ENCODE measurements around the gene DNAH7. TPM values are rescaled to one million over a fixed set of nuclear protein-coding genes. Genes with fewer than 3 reads are reported as not detected.

DNAH7 gene
- total RNA-seq, 2 donors from 2014 or later: 1.1 to 1.5 TPM

DNA sequence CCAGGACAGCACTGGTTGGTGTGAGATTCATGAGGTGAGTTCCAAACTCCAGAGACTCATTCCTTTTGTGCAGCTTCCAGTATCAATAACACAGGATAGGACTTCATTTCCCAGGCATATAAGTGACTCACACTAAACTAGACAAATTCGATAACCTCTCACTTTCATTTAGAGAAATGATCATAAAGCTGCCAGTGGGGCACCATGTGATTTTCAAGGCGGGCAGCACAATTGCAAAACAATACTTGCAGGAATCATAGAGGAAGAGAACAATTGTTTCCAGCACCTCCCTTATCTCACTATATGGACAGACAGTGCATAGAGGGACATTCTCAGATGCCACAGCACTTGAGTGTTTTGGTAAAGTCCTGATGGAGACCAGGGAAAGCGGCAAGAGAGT is 31.3 kb upstream of the DNAH7 start:
- Mint-ChIP-seq H3K27ac (no peak overlapping the region), H3K36me3 (ENCODE audit: low read depth) (no peaks in the 10 kb centered on the region), H3K4me1 (peaks cover 5% of the 10 kb centered on the region), H3K27me3 (ENCODE audit: insufficient read depth) (no peaks in the 10 kb centered on the region), H3K4me3 (no peak overlapping the region), H3K9me3 (peaks cover 1% of the 10 kb centered on the region)
- Histone ChIP-seq H3K27ac (ENCODE audit: low read depth, low read length) (no peak overlapping the region), H3K9me3 (ENCODE audit: control insufficient read depth, low read length) (no peaks in the 10 kb centered on the region), H3K27me3 (ENCODE audit: control insufficient read depth, insufficient read depth, low read length, poor library complexity, severe bottlenecking) (no peaks in the 10 kb centered on the region), H3K36me3 (ENCODE audit: control insufficient read depth, insufficient read depth, low read length) (no peaks in the 10 kb centered on the region), H3K4me1 (ENCODE audit: control insufficient read depth, insufficient read depth, low read length) (no peaks in the 10 kb centered on the region), H3K4me3 (ENCODE audit: low read length) (no peak overlapping the region), H3K9ac (ENCODE audit: extremely low read depth, low read length, poor library complexity, severe bottlenecking) (no peak overlapping the region)
- 90 to 94% methylated on average over 2 to 3 of the region's 3 CpGs for WGBS, 2 experiments (ENCODE audit: insufficient coverage in 1 of 2, insufficient read length in 1 of 2)
- no peak for DNase-seq
- TF ChIP-seq, protein P1, sequence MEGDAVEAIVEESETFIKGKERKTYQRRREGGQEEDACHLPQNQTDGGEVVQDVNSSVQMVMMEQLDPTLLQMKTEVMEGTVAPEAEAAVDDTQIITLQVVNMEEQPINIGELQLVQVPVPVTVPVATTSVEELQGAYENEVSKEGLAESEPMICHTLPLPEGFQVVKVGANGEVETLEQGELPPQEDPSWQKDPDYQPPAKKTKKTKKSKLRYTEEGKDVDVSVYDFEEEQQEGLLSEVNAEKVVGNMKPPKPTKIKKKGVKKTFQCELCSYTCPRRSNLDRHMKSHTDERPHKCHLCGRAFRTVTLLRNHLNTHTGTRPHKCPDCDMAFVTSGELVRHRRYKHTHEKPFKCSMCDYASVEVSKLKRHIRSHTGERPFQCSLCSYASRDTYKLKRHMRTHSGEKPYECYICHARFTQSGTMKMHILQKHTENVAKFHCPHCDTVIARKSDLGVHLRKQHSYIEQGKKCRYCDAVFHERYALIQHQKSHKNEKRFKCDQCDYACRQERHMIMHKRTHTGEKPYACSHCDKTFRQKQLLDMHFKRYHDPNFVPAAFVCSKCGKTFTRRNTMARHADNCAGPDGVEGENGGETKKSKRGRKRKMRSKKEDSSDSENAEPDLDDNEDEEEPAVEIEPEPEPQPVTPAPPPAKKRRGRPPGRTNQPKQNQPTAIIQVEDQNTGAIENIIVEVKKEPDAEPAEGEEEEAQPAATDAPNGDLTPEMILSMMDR (conservative IDR thresholded peaks at IDR 0.05): no peak

DNA sequence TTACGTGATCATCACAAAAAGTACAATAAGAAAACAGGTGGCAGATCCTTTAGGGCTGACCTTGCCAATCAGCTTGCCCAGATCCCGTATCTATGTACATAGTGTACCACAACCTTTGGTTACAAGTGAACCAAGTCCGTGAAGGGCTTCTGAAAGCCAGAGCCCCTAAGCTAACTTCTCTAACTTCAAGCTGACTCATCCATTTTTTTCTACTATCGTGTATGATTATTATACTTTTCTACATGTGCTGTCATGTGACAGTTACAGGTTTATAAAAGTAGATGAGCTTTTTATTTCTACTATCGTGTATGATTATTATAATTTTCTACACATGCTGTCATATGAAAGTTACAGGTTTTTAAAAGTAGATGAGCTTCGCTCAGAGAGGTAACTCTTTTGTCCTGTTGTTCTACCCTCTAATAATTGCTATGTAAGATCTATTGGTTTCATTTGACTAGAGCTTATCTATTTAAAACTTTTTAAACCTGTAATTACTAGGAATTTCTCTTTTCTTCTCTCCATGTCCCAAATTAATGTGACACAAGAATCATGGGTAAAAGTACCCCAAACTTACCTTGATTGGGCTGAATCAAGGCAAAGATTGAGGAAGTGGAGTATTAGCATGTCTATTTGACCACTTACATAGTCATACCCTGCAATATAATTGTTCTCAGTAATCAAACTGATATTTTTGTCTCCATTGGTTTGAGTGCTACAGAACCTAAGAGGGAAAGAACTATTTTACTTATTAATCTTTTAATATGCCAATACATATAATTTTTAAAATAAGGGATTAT is 29.4 kb upstream of the DNAH7 start:
- H3K4me1 Mint-ChIP-seq: peaks cover 5% of the 10 kb centered on the region
- H3K27ac Mint-ChIP-seq: no peak overlapping the region
- H3K36me3 ChIP-seq (ENCODE audit: control insufficient read depth, insufficient read depth, low read length): no peaks in the 10 kb centered on the region
- peaks cover 17% of the 10 kb centered on the region for H3K9me3 Mint-ChIP-seq
- H3K4me3 Mint-ChIP-seq: no peak overlapping the region
- no peak overlapping the region for H3K9ac ChIP-seq (ENCODE audit: extremely low read depth, low read length, poor library complexity, severe bottlenecking)
- no peak overlapping the region for H3K27ac ChIP-seq (ENCODE audit: low read depth, low read length)
- H3K27me3 Mint-ChIP-seq (ENCODE audit: insufficient read depth): no peaks in the 10 kb centered on the region
- no peak overlapping the region for H3K4me3 ChIP-seq (ENCODE audit: low read length)
- H3K27me3 ChIP-seq (ENCODE audit: control insufficient read depth, insufficient read depth, low read length, poor library complexity, severe bottlenecking): no peaks in the 10 kb centered on the region
- no peaks in the 10 kb centered on the region for H3K9me3 ChIP-seq (ENCODE audit: control insufficient read depth, low read length)
- DNase-seq: no peak
- TF ChIP-seq, protein P1 (conservative IDR thresholded peaks at IDR 0.05): no peak
- WGBS, 2 experiments (ENCODE audit: insufficient coverage in 1 of 2, insufficient read length in 1 of 2): 92 to 100% methylated on average over 1 to 5 of the region's 6 CpGs
- no peaks in the 10 kb centered on the region for H3K36me3 Mint-ChIP-seq (ENCODE audit: low read depth)
- no peaks in the 10 kb centered on the region for H3K4me1 ChIP-seq (ENCODE audit: control insufficient read depth, insufficient read depth, low read length)

DNA sequence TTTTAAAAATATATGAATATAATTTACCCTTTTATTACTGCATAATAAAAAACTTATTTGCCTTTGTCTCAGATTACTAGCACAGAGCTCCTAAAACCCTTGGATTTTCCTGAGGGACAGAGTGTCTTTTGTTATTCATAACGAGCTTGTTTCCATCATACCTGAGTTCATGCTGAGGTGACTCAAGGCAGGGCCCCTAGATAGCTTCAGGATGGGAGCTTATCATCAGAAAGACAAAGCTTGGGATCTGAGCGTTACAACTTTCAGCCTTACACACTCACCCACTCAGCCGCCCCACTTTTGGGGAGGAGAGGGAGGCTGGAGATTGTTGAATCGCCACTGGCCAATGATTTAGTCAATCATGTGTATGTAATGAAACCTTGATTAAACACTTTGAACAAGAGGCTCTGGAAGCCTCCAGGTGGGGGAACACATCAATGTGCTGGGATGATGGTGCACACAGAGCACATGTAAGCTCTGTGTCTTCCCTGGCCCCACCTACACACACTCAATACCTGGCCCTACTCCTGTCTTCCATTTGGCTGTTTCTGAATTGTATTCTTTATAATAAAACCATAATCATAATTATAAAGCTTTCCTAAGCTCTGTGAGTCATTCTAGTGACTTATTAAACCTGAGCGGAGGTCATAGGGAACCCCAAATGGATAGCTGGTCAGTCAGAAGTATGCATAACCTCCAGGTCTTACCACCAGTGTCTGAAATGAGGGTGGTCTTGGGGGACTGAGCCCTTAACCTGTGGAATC is 28.5 kb upstream of the DNAH7 start:
- no peaks in the 10 kb centered on the region for H3K36me3 ChIP-seq (ENCODE audit: control insufficient read depth, insufficient read depth, low read length)
- peak; percentile 63 for DNase-seq
- Mint-ChIP-seq H3K27ac (no peak overlapping the region), H3K4me1 (peaks cover 5% of the 10 kb centered on the region), H3K36me3 (ENCODE audit: low read depth) (no peaks in the 10 kb centered on the region), H3K4me3 (no peak overlapping the region), H3K9me3 (peaks cover 17% of the 10 kb centered on the region), H3K27me3 (ENCODE audit: insufficient read depth) (no peaks in the 10 kb centered on the region)
- H3K27ac ChIP-seq (ENCODE audit: low read depth, low read length): no peak overlapping the region
- H3K4me3 ChIP-seq (ENCODE audit: low read length): no peak overlapping the region
- H3K4me1 ChIP-seq (ENCODE audit: control insufficient read depth, insufficient read depth, low read length): no peaks in the 10 kb centered on the region
- TF ChIP-seq, protein P1 (conservative IDR thresholded peaks at IDR 0.05): no peak
- H3K27me3 ChIP-seq (ENCODE audit: control insufficient read depth, insufficient read depth, low read length, poor library complexity, severe bottlenecking): no peaks in the 10 kb centered on the region
- no peaks in the 10 kb centered on the region for H3K9me3 ChIP-seq (ENCODE audit: control insufficient read depth, low read length)
- 30 to 43% methylated on average over 1 to 5 of the region's 5 CpGs for WGBS, 2 experiments (ENCODE audit: insufficient coverage in 1 of 2, insufficient read length in 1 of 2)
- H3K9ac ChIP-seq (ENCODE audit: extremely low read depth, low read length, poor library complexity, severe bottlenecking): no peak overlapping the region

Measured in endodermal cell (in vitro differentiated cells).